ENCODE results near the gene ADCK2. TPM values are rescaled to one million over a fixed set of nuclear protein-coding genes. Genes with fewer than 3 reads are reported as not detected.

ADCK2 gene
- polyA plus RNA-seq, 3 donors = 8.7 to 28.7 (median 18.3) TPM

DNA sequence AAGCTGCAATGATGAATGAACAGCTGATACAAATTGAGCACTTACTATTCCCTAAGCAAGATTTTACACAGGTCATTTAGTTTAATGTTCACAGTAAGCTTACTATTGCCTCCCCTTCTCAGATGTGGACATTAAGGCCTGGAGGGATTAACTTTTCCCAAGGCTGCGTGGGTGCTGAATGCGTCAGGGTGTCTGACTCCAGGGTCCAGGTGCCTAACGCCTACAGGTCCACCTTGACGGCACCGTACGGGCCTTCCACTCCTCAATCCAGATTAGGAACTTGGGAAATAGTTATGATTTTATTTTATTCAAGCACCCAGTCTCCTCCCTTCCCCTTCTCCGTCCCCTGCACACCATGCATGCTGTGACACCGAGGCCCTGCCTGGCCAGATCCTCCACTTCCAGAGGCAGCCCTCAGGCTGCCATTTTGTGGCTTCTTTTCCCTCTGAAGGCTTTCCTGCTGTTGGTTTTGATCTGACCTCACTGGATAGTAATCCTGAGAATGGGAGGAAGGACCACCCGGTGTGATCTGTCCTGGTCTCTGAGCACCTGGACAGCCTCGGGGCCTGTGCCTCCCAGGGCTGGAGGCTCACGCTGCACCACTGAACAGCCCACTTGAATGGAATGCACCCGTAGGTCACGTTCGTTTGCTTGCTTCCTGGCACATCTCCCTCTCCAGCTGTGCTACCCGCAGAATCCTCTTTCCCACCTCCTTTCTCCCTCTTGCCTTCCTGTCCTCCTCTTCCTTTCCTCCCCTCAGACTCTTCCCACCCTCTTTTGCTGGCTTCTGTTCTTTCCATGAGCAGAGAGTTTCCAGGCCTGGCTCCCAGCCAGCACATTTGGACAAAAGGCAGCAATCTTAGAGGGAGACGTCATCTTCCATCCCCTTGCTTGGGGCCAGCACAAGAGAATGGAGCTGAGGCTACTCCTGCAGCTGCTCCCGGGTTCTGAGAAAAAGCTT lies 46.6 kb upstream of the ADCK2 start:
- Mint-ChIP-seq H3K27me3 (ENCODE audit: low read depth in 3 of 3) (peaks cover 5 to 17% (median 13%) of the 10 kb centered on the region in 3 donors), H3K27ac (peak overlapping the region in 1 of 7 donors; percentile 10), H3K4me3 (no peak overlapping the region), H3K9me3 (peaks cover 0 to 3% (median 0%) of the 10 kb centered on the region in 7 donors), H3K36me3 (no peaks in the 10 kb centered on the region), H3K4me1 (peaks cover 4% of the 10 kb centered on the region)
- no peak overlapping the region for H3K9ac ChIP-seq (ENCODE audit: insufficient read depth, low read length, poor library complexity, severe bottlenecking)
- intact Hi-C loops (cut with micrococcal nuclease) = no loop called here
- no peak for TF ChIP-seq CTCF (IDR thresholded peaks at IDR 0.05)
- no peaks in the 10 kb centered on the region for H3K36me3 ChIP-seq (replicated peaks in 1 of 2; ENCODE audit: control insufficient read depth in 1 of 2, insufficient read depth in 2 of 2, low read length in 2 of 2)
- H3K79me2 ChIP-seq (ENCODE audit: insufficient read depth, low read length) = no peaks in the 10 kb centered on the region
- WGBS (ENCODE audit: insufficient coverage) = 92% methylated on average over 9 of the region's 17 CpGs
- no peak overlapping the region for H3K4me3 ChIP-seq (replicated peaks in 1 of 3; ENCODE audit: low read depth in 2 of 3, low read length in 3 of 3)
- H3K27ac ChIP-seq (ENCODE audit: low read depth in 1 of 2, low read length in 2 of 2) = no peak overlapping the region
- no peaks in the 10 kb centered on the region for H3K9me3 ChIP-seq (replicated peaks in 1 of 2; ENCODE audit: control insufficient read depth in 1 of 2, insufficient read depth in 1 of 2, low read length in 2 of 2)
- no peak overlapping the region for H3K4me2 ChIP-seq (replicated peaks; ENCODE audit: extremely low read depth, low read length, poor library complexity, severe bottlenecking)
- no peaks in the 10 kb centered on the region for H3K4me1 ChIP-seq (ENCODE audit: control insufficient read depth in 1 of 2, insufficient read depth in 2 of 2, low read length in 2 of 2)
- DNase-seq = no peak
- H4K20me1 ChIP-seq (ENCODE audit: insufficient read depth, low read length) = no peaks in the 10 kb centered on the region
- no peak overlapping the region for H2AFZ ChIP-seq (ENCODE audit: insufficient read depth, low read depth, low read length, poor library complexity, severe bottlenecking)
- H3K27me3 ChIP-seq (ENCODE audit: control insufficient read depth in 2 of 2, insufficient read depth in 2 of 2, low read length in 2 of 2) = peaks cover 0 to 2% of the 10 kb centered on the region in 2 donors

DNA sequence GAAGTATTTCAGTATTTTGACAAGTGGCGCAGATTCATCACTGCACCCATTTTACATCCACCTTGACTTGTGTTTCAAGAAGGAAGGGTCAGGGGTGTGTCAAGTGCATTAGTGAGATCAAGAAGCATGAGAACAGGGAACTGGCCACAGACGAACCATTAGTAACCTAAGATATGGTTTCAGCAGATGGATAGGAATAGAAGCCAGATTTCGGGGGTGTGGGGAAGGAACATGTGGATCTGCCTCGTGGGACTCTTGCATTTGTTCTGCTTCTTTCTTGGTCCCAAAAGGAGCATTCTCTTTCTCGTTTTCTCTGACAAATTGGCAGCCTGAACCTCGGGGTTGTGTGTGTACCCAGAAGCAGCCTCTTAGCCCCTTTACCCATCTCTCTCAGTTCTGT lies 41.7 kb upstream of the ADCK2 start:
- Mint-ChIP-seq H3K4me3 (no peak overlapping the region), H3K36me3 (no peaks in the 10 kb centered on the region), H3K4me1 (peaks cover 4% of the 10 kb centered on the region), H3K27ac (no peak overlapping the region), H3K9me3 (peaks cover 0 to 4% (median 0%) of the 10 kb centered on the region in 7 donors), H3K27me3 (ENCODE audit: low read depth in 3 of 3) (peaks cover 11 to 23% (median 14%) of the 10 kb centered on the region in 3 donors)
- Histone ChIP-seq H4K20me1 (ENCODE audit: insufficient read depth, low read length) (no peaks in the 10 kb centered on the region), H3K27ac (ENCODE audit: low read depth in 1 of 2, low read length in 2 of 2) (no peak overlapping the region), H3K79me2 (ENCODE audit: insufficient read depth, low read length) (no peaks in the 10 kb centered on the region), H3K27me3 (ENCODE audit: control insufficient read depth in 2 of 2, insufficient read depth in 2 of 2, low read length in 2 of 2) (peaks cover 0 to 2% of the 10 kb centered on the region in 2 donors), H2AFZ (ENCODE audit: insufficient read depth, low read depth, low read length, poor library complexity, severe bottlenecking) (no peak overlapping the region), H3K36me3 (replicated peaks in 1 of 2; ENCODE audit: control insufficient read depth in 1 of 2, insufficient read depth in 2 of 2, low read length in 2 of 2) (no peaks in the 10 kb centered on the region), H3K4me2 (replicated peaks; ENCODE audit: extremely low read depth, low read length, poor library complexity, severe bottlenecking) (no peak overlapping the region), H3K9ac (ENCODE audit: insufficient read depth, low read length, poor library complexity, severe bottlenecking) (no peak overlapping the region), H3K4me1 (ENCODE audit: control insufficient read depth in 1 of 2, insufficient read depth in 2 of 2, low read length in 2 of 2) (no peaks in the 10 kb centered on the region), H3K9me3 (replicated peaks in 1 of 2; ENCODE audit: control insufficient read depth in 1 of 2, insufficient read depth in 1 of 2, low read length in 2 of 2) (no peaks in the 10 kb centered on the region), H3K4me3 (replicated peaks in 1 of 3; ENCODE audit: low read depth in 2 of 3, low read length in 3 of 3) (no peak overlapping the region)
- no peak for TF ChIP-seq CTCF (IDR thresholded peaks at IDR 0.05)
- no peak for DNase-seq
- intact Hi-C loops (cut with micrococcal nuclease) = no loop called here
- WGBS (ENCODE audit: insufficient coverage) = 76% methylated on average over 5 of the region's 6 CpGs
